ENCODE data around the gene SLFN14.
A peak's percentile ranks its signal among the peaks of the same experiment; 100 is the strongest.

Gene SLFN14

DNA sequence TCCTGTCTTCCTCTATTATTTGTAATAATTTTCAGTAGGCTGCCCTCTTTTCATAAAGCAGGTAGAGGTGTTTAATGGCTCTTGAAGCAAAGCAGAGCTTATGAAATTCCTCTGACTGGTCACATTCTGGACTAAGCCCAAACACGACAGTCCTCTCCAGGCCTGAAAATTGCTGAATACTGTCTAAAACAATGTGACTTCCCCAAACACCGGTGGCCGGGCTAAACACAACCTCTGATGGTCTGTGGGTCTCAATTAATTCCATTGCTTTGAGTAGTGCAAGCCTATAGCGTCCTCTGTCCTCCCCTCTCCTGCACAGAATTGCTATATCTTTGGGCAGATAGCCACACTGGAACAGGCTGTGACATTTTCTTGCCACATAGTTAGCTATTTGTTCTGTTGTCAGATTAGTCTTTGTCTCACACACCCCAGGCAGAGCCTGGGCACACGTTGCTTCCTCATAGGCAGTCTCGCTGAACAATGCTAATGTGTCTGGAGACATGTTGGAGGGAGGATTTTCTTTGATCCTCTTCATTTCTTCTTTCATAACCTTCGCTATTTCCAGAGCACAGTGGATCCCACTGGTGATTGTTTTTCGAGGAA, 12.3 kb downstream of the SLFN14 start:
- DNase-seq (ENCODE audit: low read depth) = no peak

GRCh38 chr17:35546487-35546886, 14.1 kb downstream of the SLFN14 start:
- no peak overlapping the region for H3K4me3 ChIP-seq (ENCODE audit: low read depth, low read length)
- TF ChIP-seq, protein P1, sequence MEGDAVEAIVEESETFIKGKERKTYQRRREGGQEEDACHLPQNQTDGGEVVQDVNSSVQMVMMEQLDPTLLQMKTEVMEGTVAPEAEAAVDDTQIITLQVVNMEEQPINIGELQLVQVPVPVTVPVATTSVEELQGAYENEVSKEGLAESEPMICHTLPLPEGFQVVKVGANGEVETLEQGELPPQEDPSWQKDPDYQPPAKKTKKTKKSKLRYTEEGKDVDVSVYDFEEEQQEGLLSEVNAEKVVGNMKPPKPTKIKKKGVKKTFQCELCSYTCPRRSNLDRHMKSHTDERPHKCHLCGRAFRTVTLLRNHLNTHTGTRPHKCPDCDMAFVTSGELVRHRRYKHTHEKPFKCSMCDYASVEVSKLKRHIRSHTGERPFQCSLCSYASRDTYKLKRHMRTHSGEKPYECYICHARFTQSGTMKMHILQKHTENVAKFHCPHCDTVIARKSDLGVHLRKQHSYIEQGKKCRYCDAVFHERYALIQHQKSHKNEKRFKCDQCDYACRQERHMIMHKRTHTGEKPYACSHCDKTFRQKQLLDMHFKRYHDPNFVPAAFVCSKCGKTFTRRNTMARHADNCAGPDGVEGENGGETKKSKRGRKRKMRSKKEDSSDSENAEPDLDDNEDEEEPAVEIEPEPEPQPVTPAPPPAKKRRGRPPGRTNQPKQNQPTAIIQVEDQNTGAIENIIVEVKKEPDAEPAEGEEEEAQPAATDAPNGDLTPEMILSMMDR (IDR thresholded peaks at IDR 0.05; ENCODE audit: low read depth, low read length, missing control alignments) = no peak
- no peak for DNase-seq (ENCODE audit: low read depth)

More for the DNA sequence above, 12.3 kb downstream of the SLFN14 start:
- TF ChIP-seq, protein P1 (IDR thresholded peaks at IDR 0.05; ENCODE audit: low read depth, low read length, missing control alignments) = no peak
- no peak overlapping the region for H3K4me3 ChIP-seq (ENCODE audit: low read depth, low read length)

- no peak for DNase-seq (ENCODE audit: low read depth)
- H3K4me3 ChIP-seq (ENCODE audit: low read depth, low read length) = no peak overlapping the region
- TF ChIP-seq, protein P1 (IDR thresholded peaks at IDR 0.05; ENCODE audit: low read depth, low read length, missing control alignments) = no peak
Observed at GRCh38 chr17:35545150-35545549, 15.5 kb downstream of the SLFN14 start.

DNA sequence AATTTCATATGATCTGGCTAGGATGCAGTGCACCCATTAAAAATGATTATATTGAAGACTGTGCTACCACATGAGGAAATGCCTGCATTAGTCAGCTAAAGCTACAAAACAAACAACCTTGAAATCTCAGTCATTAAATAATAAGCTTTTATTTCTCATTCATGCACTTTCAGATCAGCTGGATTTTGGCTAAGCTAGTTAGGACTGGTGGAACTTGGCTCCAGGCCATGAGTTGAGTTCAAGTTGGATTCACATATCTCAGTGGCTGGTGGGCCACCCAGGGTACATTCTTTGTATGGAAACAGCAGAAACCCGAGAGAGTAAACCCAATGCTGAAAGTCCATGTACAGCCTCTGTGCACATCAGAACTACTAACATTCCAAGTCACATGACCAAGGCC, 16.8 kb downstream of the SLFN14 start:
- DNase-seq (ENCODE audit: low read depth) = no peak
- TF ChIP-seq, protein P1 (IDR thresholded peaks at IDR 0.05; ENCODE audit: low read depth, low read length, missing control alignments) = no peak
- H3K4me3 ChIP-seq (ENCODE audit: low read depth, low read length) = no peak overlapping the region

GRCh38 chr17:35542990-35543389, 17.6 kb downstream of the SLFN14 start:
- DNase-seq (ENCODE audit: low read depth) = no peak
- H3K4me3 ChIP-seq (ENCODE audit: low read depth, low read length) = no peak overlapping the region
- TF ChIP-seq, protein P1 (IDR thresholded peaks at IDR 0.05; ENCODE audit: low read depth, low read length, missing control alignments) = no peak

GRCh38 chr17:35541434-35541833, 19.2 kb downstream of the SLFN14 start:
- no peak for DNase-seq (ENCODE audit: low read depth)
- TF ChIP-seq, protein P1 (IDR thresholded peaks at IDR 0.05; ENCODE audit: low read depth, low read length, missing control alignments) = no peak
- peak overlapping the region; percentile 64; the same call in 1 of the 2 replicates for H3K4me3 ChIP-seq (ENCODE audit: low read depth, low read length)

Data from GM12864 (cell line).